ENCODE measurements around the gene HSPG2.
"Not testable (repeated sequence)": the region's sequence is repeated elsewhere in the genome, so short reads cannot be mapped to it uniquely, and the experiment has no call there.

HSPG2 gene

DNA sequence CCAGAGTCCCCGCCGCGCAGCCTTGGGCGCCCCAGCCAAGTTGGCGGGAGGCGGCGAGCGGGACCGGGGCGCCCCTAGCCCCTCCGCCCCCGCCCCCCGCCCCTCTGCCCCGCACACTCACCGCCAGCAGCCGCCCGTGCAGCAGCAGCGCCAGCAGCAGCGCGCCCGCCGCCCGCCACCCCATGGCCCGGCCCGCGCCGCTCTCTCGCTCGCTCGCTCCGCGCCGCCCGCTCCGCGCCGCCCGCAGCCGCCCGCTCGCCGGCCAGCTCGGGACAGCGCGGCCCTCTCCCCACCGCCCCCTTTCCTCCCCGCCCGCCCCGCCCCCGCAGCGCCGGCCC, at the start of gene HSPG2:
Gene HSPG2, minus strand, starts transcription at position 277 of the 338 bp plus-strand sequence. Its CDS starts 93 bp downstream, at position 184.
- DNase-seq, result no peak

GRCh38 chr1:21986386-21986785, 49.3 kb upstream of the HSPG2 start:
- not testable (repeated sequence) for DNase-seq

- not testable (repeated sequence) for DNase-seq
These were observed 48.8 kb upstream of the HSPG2 start for GRCh38 chr1:21985893-21986292.

DNA sequence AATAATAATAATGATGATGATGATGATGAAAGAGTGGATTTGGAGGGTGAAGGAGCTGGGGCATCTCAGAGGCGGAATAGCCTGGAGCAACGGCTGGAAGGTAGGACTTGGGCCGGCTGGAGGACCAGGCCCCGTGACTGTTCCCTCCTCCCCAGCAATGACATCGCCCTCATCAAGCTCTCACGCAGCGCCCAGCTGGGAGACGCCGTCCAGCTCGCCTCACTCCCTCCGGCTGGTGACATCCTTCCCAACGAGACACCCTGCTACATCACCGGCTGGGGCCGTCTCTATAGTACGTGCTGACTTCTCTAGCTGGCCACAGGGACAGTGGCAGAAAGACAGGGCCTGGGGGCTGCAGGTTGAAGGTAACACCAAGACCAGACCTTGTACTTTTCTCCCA, 46.4 kb upstream of the HSPG2 start:
- DNase-seq, result not testable (repeated sequence)

- not testable (repeated sequence) for DNase-seq
These were observed 45.0 kb upstream of the HSPG2 start for GRCh38 chr1:21982122-21982521.

DNA sequence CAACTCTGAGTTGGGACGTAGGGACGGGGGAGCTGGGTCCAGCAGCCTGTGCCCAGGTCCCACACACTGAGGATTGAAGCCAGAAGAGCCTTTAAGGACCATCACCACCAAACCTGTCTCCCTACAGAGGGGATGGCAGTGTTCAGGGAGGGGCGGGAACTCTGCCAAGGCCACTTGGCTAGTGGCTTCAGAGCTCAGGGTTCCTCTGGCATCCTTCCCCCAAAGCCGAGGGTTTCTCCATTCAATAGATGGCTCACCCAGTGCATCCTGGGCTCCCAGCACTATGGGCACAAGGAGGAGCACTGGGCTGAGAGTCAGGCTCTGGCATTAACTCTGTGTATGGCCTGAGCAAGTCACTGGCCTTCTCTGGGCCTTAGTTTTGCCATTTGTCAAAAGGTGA, 44.1 kb upstream of the HSPG2 start:
- not testable (repeated sequence) for DNase-seq

DNA sequence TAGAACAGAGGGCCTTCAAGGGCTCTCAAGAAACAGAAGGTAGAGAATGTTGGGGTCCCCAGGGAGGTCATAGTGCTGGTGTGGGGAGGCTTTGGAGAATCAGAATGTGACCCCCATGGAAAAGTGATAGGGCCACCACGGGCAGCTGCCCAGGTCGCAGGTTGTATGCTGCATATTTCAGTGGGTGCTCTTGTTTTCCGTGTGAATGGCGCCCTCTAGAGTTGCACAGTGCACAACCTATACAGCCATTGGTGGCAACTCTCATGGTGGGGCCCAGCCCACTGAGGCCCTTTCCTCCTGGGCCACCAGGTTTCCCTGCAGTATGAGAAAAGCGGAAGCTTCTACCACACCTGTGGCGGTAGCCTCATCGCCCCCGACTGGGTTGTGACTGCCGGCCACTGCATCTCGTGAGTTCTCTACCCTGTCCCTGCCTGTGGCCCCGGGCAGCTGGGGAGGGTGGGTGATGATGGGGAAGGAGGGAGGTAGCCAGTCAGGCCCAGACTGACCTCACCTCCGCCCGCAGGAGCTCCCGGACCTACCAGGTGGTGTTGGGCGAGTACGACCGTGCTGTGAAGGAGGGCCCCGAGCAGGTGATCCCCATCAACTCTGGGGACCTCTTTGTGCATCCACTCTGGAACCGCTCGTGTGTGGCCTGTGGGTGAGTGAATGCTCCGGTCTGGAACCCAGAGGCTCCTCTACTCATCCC, 43.6 kb upstream of the HSPG2 start:
- DNase-seq, result not testable (repeated sequence)

GRCh38 chr1:21978209-21978608, 41.1 kb upstream of the HSPG2 start:
- not testable (repeated sequence) for DNase-seq

DNA sequence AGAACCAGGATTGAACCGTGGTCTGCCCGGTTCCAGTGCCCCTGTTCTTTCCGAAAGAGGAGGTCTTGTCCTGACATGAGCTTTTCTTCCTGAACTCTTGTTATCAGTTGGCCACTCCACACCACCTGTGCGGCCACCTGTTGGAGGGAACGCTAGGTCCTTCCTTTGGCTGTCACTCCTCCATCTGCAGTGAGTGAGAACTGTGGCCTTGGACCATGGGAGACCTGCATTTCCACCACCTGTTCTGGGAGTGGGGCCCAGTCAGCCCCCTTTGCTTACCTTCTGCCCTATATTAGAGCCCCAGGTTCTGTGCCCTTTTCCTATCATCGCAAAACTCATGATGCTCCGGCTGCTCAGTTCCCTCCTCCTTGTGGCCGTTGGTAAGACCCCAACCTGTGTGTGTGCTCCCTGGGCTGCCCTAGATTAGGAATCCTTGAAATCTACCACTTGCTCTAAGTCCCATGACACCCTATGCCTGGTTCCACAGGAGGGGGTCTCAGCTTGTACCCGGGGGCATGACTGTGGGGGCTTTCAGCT, 39.7 kb upstream of the HSPG2 start, which contains the start of gene CELA3B:
Gene CELA3B, plus strand, starts transcription at position 320 of the 537 bp plus-strand sequence. Its CDS starts 18 bp downstream, at position 338.
- not testable (repeated sequence) for DNase-seq

GRCh38 chr1:21975296-21975695, 38.2 kb upstream of the HSPG2 start:
- DNase-seq, result not testable (repeated sequence)

DNA sequence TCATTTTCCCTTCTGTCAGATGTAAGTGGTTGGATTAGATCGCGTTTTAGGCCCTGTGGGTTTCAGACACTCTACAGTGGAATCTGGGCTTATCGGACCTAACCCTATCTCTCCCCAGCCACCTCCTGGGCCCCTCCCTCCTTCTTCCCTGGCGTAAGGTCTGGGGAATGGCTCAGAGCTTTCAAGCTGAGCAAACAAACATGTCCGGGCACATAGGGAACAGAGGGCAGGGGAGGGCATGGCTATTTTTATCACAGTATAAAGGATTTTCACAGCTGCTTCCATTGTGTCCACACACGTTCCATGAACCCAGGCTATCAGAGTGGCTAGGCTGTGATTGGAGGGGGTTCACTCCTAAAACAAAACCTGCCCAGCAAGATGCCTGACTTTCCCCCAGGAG, 37.6 kb upstream of the HSPG2 start:
- not testable (repeated sequence) for DNase-seq

DNA sequence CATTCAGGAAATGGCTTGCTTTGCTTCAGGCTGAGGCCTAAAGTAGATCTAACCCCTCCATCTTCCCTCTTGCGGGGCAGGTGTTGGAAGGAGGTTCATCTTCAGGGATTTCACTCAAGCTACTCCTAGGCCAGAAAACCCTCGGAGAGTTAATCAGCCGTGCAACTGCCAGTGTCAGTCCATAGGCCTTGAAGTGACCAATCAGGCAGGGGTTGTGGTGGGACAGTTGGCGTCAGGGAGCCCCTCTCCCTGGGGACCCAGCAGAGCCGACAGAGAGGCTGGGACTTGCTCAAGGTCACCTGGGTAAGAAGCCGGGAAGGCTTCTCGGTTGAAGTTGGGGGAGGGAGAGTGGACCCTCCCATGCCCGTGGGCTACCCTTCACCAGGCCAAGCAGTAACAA, 36.8 kb upstream of the HSPG2 start:
- not testable (repeated sequence) for DNase-seq

GRCh38 chr1:21972973-21973441, 35.9 kb upstream of the HSPG2 start:
- DNase-seq, result not testable (repeated sequence)

- not testable (repeated sequence) for DNase-seq
These were observed 33.4 kb upstream of the HSPG2 start for GRCh38 chr1:21970523-21970922.

DNA sequence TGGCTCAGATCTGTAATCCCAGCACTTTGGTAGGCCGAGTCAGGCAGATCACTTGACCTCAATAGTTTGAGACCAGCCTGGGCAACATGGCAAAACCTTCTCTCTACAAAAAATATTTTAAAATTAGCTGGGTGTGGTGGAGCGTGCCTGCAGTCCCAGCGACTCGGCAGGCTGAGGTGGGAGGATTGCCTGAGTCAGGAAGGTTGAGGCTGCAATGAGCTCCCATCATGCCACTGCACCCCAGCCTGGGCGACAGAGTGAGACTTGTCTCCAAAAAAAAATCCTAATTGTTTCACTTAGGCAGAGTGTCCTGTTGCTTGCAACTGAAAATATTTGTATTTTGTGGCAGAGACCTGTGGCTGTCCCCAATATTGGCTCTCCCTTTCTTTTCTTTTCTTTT, 32.0 kb upstream of the HSPG2 start:
- not testable (repeated sequence) for DNase-seq

- DNase-seq, result not testable (repeated sequence)
These were observed 30.1 kb upstream of the HSPG2 start for GRCh38 chr1:21967216-21967615.

DNA sequence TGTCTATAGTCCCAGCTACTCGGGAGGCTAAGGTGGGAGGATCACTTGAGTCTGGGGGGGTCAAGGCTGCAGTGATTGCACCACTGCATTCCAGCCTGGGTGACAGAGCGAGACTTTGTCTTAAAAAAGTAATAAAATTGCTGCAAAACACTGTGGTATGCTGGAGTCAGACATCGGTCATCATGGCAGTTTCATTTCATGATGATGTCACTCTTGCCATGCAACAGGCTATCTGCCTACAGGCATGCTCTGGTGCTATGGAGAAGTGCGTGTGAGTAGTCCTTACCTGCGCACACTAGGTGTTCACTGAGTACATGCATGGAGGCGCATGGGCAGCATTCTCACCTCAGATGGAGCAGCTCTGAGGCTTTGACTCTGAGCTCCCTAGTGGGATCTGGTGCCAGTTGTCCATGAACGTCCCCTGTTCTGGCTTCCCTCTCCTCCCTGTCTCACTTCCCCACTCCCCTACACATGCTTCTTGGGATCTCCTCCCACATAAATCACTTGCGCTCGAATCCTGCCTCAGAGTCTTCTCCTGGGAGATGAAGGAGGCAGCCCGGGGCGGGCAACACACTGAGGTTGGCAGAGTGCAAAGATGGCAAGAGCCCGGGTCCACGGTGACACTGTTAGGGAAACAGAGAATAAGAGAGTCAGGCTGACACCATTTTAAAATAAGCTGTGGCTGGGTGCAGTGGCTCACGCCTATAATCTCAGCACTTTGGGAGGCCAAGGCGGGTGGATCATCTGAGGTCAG, 29.3 kb upstream of the HSPG2 start:
- DNase-seq, result no peak

DNA sequence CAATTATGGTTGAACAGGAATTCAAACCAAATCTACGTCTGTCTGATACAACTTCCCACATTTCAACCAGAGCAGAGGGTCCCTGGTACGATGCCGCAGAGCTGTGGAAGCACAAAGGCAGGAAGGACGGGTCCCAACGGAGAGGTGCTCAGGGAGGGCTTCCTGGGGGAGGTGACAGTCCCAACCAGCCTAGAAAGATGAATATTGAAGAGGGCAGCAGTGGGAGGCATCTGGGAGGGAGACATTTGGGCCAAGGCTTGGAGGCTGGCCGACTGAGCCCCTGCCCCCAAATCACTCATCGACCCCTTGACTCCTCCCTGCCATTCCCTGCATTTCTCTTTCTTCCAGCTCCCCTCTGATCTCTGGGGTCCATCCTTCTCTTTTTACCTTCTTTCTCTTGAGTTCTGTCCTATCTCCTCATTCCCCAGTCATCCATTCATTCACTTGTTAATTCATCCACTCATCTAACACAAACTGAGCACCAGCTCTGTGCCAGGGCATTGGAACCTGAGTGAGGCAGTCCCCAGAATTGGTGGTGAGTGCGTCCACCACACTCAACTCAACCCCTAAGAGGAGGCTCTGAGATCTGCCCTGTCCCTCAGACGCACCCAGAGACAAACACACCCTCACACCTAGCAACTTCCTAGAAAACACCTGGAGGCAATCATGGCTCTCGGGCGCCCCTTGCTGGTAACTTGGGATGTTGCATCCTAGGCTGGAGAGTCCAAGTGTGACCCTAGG, 26.5 kb upstream of the HSPG2 start:
- peak; percentile 92 for DNase-seq

DNA sequence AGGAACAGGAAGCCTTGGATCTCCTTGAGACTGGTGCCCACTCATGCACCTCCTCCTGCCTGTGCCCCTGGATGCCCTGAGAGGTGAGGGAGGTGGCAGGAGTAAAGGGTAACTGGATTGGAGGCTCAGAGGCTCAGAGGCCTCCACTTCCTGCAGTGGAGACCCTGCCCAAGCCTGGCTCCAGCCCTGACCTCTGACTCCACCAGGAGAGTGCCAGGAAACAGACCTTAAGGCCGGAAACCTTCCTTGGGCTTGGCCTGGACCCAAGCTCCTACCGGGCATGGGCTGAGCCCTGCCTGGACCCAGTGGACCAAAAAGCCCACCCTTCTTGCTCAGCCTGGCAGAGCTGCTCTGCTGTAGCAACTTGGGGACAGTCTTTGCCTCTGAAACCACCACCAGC, 24.7 kb upstream of the HSPG2 start:
- no peak for DNase-seq

GRCh38 chr1:21961337-21961736, 24.2 kb upstream of the HSPG2 start:
- DNase-seq, result no peak

- DNase-seq, result peak; percentile 80
These were observed 19.8 kb upstream of the HSPG2 start for GRCh38 chr1:21956720-21957552.
